ENCODE results near the gene ELOVL5.

ELOVL5 gene

DNA sequence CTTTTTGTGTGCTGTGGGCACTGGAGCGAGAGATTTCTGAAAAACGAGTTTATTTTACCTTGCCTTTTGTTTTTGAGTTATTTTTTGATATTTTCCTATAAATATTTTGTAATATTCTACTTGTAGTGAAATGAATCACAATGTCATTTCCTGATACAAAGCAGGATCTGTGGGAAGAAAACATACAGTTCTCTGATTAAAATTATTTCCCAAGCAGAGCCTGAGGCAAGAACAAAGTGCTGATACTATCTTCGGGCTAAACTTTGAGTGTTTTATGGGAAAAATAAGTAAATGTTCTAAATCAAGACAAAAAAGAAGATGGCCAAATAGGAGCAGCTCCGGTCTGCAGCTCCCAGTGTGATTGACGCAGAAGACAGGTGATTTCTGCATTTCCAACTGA, 33.7 kb upstream of the ELOVL5 start:
- DNase-seq (ENCODE audit: extremely low read depth, low read depth): no peak
- no peak overlapping the region for H3K4me3 ChIP-seq (replicated peaks; ENCODE audit: low read depth, low read length)
- TF ChIP-seq, protein P1, sequence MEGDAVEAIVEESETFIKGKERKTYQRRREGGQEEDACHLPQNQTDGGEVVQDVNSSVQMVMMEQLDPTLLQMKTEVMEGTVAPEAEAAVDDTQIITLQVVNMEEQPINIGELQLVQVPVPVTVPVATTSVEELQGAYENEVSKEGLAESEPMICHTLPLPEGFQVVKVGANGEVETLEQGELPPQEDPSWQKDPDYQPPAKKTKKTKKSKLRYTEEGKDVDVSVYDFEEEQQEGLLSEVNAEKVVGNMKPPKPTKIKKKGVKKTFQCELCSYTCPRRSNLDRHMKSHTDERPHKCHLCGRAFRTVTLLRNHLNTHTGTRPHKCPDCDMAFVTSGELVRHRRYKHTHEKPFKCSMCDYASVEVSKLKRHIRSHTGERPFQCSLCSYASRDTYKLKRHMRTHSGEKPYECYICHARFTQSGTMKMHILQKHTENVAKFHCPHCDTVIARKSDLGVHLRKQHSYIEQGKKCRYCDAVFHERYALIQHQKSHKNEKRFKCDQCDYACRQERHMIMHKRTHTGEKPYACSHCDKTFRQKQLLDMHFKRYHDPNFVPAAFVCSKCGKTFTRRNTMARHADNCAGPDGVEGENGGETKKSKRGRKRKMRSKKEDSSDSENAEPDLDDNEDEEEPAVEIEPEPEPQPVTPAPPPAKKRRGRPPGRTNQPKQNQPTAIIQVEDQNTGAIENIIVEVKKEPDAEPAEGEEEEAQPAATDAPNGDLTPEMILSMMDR (IDR thresholded peaks at IDR 0.05; ENCODE audit: low read depth, low read length, missing control alignments): no peak

DNA sequence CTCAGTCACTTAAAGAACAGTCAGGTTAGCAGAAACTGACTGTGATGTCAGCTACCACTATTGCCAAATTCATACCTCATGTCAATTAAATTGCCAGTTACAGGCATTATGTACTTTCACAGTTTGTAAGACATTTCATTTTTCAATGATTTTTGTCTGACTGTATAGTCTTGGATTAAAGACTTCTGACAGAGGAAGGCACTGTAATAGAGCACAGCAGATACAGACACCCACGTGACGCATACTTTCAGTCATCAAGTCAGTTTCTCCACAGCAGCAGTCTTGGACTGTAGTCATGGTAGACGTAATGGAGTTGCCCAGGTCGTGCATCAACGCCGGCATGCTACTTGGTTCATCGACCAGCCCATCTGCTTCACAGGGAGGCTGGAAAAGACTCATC, 29.5 kb upstream of the ELOVL5 start:
- TF ChIP-seq, protein P1 (IDR thresholded peaks at IDR 0.05; ENCODE audit: low read depth, low read length, missing control alignments): no peak
- no peak overlapping the region for H3K4me3 ChIP-seq (replicated peaks; ENCODE audit: low read depth, low read length)

DNA sequence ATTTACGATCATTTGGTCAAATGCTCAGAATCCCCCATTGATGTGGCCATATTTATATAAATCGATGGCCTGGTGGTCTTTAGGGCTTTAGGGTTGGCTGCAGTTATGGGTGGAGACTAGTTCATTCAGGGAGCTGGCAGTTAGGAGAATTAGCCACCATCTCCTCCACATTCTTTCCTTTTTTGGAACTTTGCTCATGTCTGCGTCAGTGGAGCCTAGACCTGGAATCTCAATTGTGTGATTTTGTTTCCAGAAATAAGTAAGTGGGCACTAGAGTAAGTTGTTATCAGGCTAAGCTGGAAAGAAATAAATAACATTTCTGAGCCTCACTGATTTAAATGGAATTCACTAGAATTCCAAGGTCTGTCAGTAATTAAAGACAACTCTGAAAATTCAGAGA, 29.0 kb upstream of the ELOVL5 start:
- TF ChIP-seq, protein P1 (IDR thresholded peaks at IDR 0.05; ENCODE audit: low read depth, low read length, missing control alignments): no peak
- DNase-seq (ENCODE audit: extremely low read depth, low read depth): no peak
- H3K4me3 ChIP-seq (replicated peaks; ENCODE audit: low read depth, low read length): no peak overlapping the region

More for the DNA sequence above, 29.5 kb upstream of the ELOVL5 start:
- DNase-seq (ENCODE audit: extremely low read depth, low read depth): no peak

DNA sequence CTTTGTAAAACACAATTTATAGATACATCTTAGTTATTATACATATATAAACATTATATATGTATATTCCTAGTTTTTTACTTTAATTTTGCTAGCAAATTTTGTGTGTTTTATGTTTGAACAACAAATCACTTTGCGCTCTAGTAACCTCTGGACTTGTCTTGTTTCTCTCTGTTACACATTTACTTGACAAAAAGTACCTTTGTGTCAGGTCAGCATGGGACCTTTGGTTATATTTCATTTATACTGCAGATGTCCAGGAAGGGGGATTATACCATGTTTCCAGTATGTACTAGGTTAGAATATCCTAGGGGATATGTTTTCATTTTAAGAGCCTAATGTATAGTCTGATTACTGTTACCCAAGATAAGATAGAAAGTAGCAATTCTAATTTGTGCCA, 28.5 kb upstream of the ELOVL5 start:
- no peak for DNase-seq (ENCODE audit: extremely low read depth, low read depth)
- TF ChIP-seq, protein P1 (IDR thresholded peaks at IDR 0.05; ENCODE audit: low read depth, low read length, missing control alignments): no peak
- no peak overlapping the region for H3K4me3 ChIP-seq (replicated peaks; ENCODE audit: low read depth, low read length)

DNA sequence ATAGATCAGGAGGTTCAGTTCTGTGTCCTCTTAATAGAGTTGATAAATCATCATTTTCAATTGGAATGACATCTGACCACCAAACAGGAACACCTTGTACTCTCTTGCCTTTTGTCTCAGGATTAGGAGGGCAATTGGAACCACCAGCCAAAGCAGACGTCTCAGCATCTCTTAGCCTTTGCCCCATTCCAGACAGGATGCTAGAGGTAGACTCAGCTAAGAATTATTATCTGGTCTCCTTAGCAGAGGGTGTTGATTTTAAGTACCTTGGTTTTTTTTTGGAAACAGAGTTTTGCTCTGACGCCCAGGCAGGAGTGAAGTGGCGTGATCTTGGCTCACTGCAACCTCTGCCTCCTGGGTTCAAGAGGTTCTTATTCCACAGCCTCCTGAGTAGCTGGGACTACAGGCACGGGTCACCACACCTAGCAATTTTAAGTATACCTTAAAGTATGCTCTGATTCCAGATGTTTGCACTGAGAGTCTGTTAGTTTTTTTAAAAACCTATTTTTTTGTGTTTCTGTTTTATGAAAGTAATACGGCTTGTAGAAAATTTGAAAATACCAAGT, 28.0 kb upstream of the ELOVL5 start:
- TF ChIP-seq, protein P1 (IDR thresholded peaks at IDR 0.05; ENCODE audit: low read depth, low read length, missing control alignments): no peak
- no peak for DNase-seq (ENCODE audit: extremely low read depth, low read depth)
- H3K4me3 ChIP-seq (replicated peaks; ENCODE audit: low read depth, low read length): no peak overlapping the region

DNA sequence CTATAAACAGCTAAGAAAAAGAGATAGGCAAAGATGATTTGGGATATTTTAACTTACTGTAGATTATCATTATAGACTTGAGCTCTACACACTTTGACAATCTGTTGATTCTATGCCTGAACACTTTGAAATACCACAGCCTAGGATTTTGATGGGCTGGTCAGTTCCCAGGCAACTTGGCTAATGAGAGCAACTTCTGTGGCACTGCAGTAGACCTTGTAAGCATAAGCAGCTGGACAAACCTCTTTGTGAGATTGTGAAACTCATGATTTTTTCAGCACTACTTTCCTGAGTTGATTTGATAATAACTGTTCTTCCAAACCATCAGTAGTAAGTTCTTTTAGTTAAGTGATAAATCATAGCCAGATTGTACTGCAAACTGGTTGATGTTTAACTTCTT, 27.1 kb upstream of the ELOVL5 start:
- TF ChIP-seq, protein P1 (IDR thresholded peaks at IDR 0.05; ENCODE audit: low read depth, low read length, missing control alignments): no peak
- DNase-seq (ENCODE audit: extremely low read depth, low read depth): no peak
- H3K4me3 ChIP-seq (replicated peaks; ENCODE audit: low read depth, low read length): no peak overlapping the region

DNA sequence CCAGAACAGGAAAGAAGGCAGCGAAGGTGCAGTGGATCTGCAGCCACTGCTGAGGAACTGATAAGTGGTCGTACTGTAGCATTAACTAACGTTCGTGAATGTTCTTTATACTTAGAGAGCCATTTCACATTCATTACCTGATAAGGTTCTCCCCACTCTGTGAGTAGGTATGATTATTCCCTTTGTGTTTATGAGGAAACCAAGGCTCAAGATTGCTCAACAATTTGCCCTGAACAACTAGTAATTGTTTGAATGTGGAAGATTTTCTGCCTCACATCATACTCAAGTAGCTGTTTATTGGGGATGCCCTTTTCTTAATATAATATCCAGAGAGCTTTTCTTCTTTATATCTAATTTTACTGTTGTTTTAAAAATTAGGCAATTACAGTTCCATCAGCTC, 24.9 kb upstream of the ELOVL5 start:
- H3K4me3 ChIP-seq (replicated peaks; ENCODE audit: low read depth, low read length): no peak overlapping the region
- DNase-seq (ENCODE audit: extremely low read depth, low read depth): no peak
- TF ChIP-seq, protein P1 (IDR thresholded peaks at IDR 0.05; ENCODE audit: low read depth, low read length, missing control alignments): no peak
